HG03457 (cell line): ENCODE results near the gene PTPRN2.
"Not testable (repeated sequence)": the region's sequence is repeated elsewhere in the genome, so short reads cannot be mapped to it uniquely, and the experiment has no call there.

Source experiments
- ATAC-seq: cut with Tn5 transposase; IDR thresholded peaks from one replicate; pipeline ENCODE4 v1.9.1; 2021; ENCODE audit warnings: moderate number of reproducible peaks; ENCODE audit not compliant: unreplicated experiment

The PTPRN2 gene

GRCh38 chr7:158376839-158377186 is 210.8 kb downstream of the PTPRN2 start:
- ATAC-seq, result not testable (repeated sequence)

GRCh38 chr7:158376146-158376838 is 211.3 kb downstream of the PTPRN2 start:
- not testable (repeated sequence) for ATAC-seq

- ATAC-seq, result no peak
Measured at GRCh38 chr7:158375034-158375433, 212.6 kb downstream of the PTPRN2 start.

- no peak for ATAC-seq
Measured at GRCh38 chr7:158374586-158374985, 213.0 kb downstream of the PTPRN2 start.

GRCh38 chr7:158374146-158374545 is 213.5 kb downstream of the PTPRN2 start:
- no peak for ATAC-seq

- no peak for ATAC-seq
Measured at GRCh38 chr7:158373476-158374133, 214.0 kb downstream of the PTPRN2 start.

- ATAC-seq, result no peak
Measured at GRCh38 chr7:158372400-158373342, 215.0 kb downstream of the PTPRN2 start.

- ATAC-seq, result no peak
Measured at GRCh38 chr7:158371856-158372255, 215.8 kb downstream of the PTPRN2 start.

GRCh38 chr7:158369866-158370265 is 217.8 kb downstream of the PTPRN2 start:
- ATAC-seq, result no peak

- no peak for ATAC-seq
Measured at GRCh38 chr7:158369290-158369689, 218.3 kb downstream of the PTPRN2 start.

- ATAC-seq, result no peak
Measured at GRCh38 chr7:158368449-158368848, 219.2 kb downstream of the PTPRN2 start.

GRCh38 chr7:158367634-158367982 is 220.0 kb downstream of the PTPRN2 start:
- no peak for ATAC-seq

GRCh38 chr7:158366916-158367633 is 220.5 kb downstream of the PTPRN2 start:
- ATAC-seq, result no peak

- no peak for ATAC-seq
Measured at GRCh38 chr7:158366346-158366745, 221.3 kb downstream of the PTPRN2 start.

GRCh38 chr7:158365267-158365666 is 222.4 kb downstream of the PTPRN2 start:
- ATAC-seq, result no peak

- no peak for ATAC-seq
Measured at GRCh38 chr7:158364451-158364850, 223.2 kb downstream of the PTPRN2 start.

- ATAC-seq, result no peak
Measured at GRCh38 chr7:158362912-158363905, 224.4 kb downstream of the PTPRN2 start.

GRCh38 chr7:158362001-158362400 is 225.6 kb downstream of the PTPRN2 start:
- ATAC-seq, result no peak

- no peak for ATAC-seq
Measured at GRCh38 chr7:158361326-158361946, 226.2 kb downstream of the PTPRN2 start.
